Panc1 (cell line): ENCODE measurements around the gene TRMT61A. TPM values are rescaled to one million over a fixed set of nuclear protein-coding genes. Genes with fewer than 3 reads are reported as not detected.

ENCODE experiments used
- ATAC-seq: fragments of 200-7000 bp; cut with Tn5 transposase; 2 replicates; pipeline ENCODE4 v1.9.1; 2020; ENCODE audit warnings: mild to moderate bottlenecking, moderate library complexity
- BruUV-seq: library from RNA; stranded (reverse); fragments of 400-500 nt; replicated peaks from 2 replicates; lab custom pipeline; 2021; lab: Mats Ljungman, UMichigan
- CTCF ChIA-PET: fragments of 300-600 bp; sonication (Branson Sonifier 250); formaldehyde crosslinking; loops from one replicate; lab custom pipeline; 2022; ENCODE audit warnings: antibody characterized with exemption; lab: Charles Lee
- POLR2A ChIA-PET: fragments of 300-600 bp; sonication (Branson Sonifier 250); formaldehyde crosslinking; loops from one replicate; lab custom pipeline; 2022; ENCODE audit warnings: antibody characterized with exemption; lab: Charles Lee
- DNase-seq: peaks from one replicate; pipeline ENCODE4 v3.0.0-alpha.2; 2010; ENCODE audit warnings: low read depth, low spot score
- H3K27ac ChIP-seq: 2 replicates; pipeline ENCODE4 v1.5.1; 2011; ENCODE audit warnings: mild to moderate bottlenecking, low read length, inconsistent platforms
- H3K27me3 ChIP-seq: fragments of 200-500 bp; sonication (Bioruptor generic); 2 replicates; pipeline ENCODE4 v1.6.0; 2014; ENCODE audit warnings: low read length, inconsistent platforms; ENCODE audit not compliant: control insufficient read depth, insufficient read depth
- H3K36me3 ChIP-seq: fragments of 200-500 bp; sonication (Bioruptor generic); 2 replicates; pipeline ENCODE4 v1.5.1; 2014; ENCODE audit warnings: inconsistent platforms, mild to moderate bottlenecking, low read length, moderate library complexity; ENCODE audit not compliant: control insufficient read depth, insufficient read depth
- H3K4me1 ChIP-seq: 2 replicates; pipeline ENCODE4 v1.5.1; 2011; ENCODE audit warnings: inconsistent platforms, mild to moderate bottlenecking, low read length, moderate library complexity; ENCODE audit not compliant: control insufficient read depth, insufficient read depth
- H3K4me3 ChIP-seq, 2 experiments: 2 replicates each; pipeline ENCODE4 v1.5.1; 2011 to 2012; ENCODE audit warnings: low read depth in 2 of 2, low read length in 2 of 2, mild to moderate bottlenecking in 2 of 2, inconsistent platforms in 1 of 2, moderate library complexity in 1 of 2
- H3K9me3 ChIP-seq: fragments of 200-500 bp; sonication (Bioruptor generic); 2 replicates; pipeline ENCODE4 v1.5.1; 2014; ENCODE audit warnings: low read depth, mild to moderate bottlenecking, inconsistent platforms, low read length, moderate library complexity; ENCODE audit not compliant: control insufficient read depth, insufficient read depth
- CTCF ChIP-seq: fragments of 450-650 bp; IDR thresholded peaks from 2 replicates; pipeline ENCODE4 v1.5.1; 2017; ENCODE audit warnings: mild to moderate bottlenecking
- POLR2AphosphoS5 ChIP-seq: IDR thresholded peaks from 2 replicates; pipeline ENCODE4 v1.6.1; 2012; ENCODE audit warnings: mild to moderate bottlenecking, low read depth, low read length, moderate library complexity
- REST ChIP-seq, 2 experiments: IDR thresholded peaks; 2 replicates each; pipeline ENCODE4 v1.6.1; 2011 to 2012; ENCODE audit warnings: low read depth in 2 of 2, control low read depth in 1 of 2, low read length in 1 of 2, mild to moderate bottlenecking in 1 of 2, moderate library complexity in 1 of 2; ENCODE audit not compliant: insufficient read depth in 1 of 2
- SIN3A ChIP-seq: IDR thresholded peaks from 2 replicates; pipeline ENCODE4 v1.6.1; 2012; ENCODE audit warnings: low read depth, mild to moderate bottlenecking, low read length, moderate library complexity, borderline replicate concordance; ENCODE audit not compliant: insufficient read depth
- TCF7L2 ChIP-seq: IDR thresholded peaks from 2 replicates; pipeline ENCODE4 v1.6.1; 2011; ENCODE audit warnings: mild to moderate bottlenecking, low read depth, low read length, inconsistent platforms
- in situ Hi-C: cut with HindIII; loops from 2 replicates; pipeline ENCODE4 v1.10.0; 2016; ENCODE audit warnings: low sequenced_read_pairs, low pct_unique_long_range_greater_than_20kb
- intact Hi-C: fragments of 100-400 bp; cut with micrococcal nuclease; formaldehyde crosslinking; loops from one replicate; pipeline ENCODE4 v1.10.0; 2022; ENCODE audit not compliant: unreplicated experiment
- total RNA-seq: library from RNA; stranded (reverse); gene quantifications from one replicate; pipeline ENCODE4 v1.2.1, GENCODE V29; 2021; ENCODE audit not compliant: unreplicated experiment

Gene TRMT61A
- total RNA-seq, 1 experiment from 2014 or later = 22.9 TPM

- DNase-seq = no peak
- H3K9me3 ChIP-seq = no peaks in the 10 kb centered on the region
- H3K27ac ChIP-seq = no peak overlapping the region
- no peaks in the 10 kb centered on the region for H3K36me3 ChIP-seq
- ChIA-PET CTCF (no interaction called here), POLR2A (interaction anchor here (1.1 kb wide), 1 partner anchor 61 kb away, joined by 3 read pairs; no protein-coding TSS in a partner anchor)
- BruUV-seq = no TSS peak
- in situ Hi-C loops (no loop called here), intact Hi-C loops (no loop called here)
- TF ChIP-seq TCF7L2 = no peak
- no peak for TF ChIP-seq SIN3A
- TF ChIP-seq POLR2AphosphoS5 = no peak
- H3K27me3 ChIP-seq = no peaks in the 10 kb centered on the region
- H3K4me1 ChIP-seq = peaks cover 2% of the 10 kb centered on the region; the same call in 1 of the 2 replicates
- ATAC-seq = no peak
- no peak overlapping the region for H3K4me3 ChIP-seq
Measured at GRCh38 chr14:103568952-103569351, 40.0 kb downstream of the TRMT61A start.

GRCh38 chr14:103569408-103569807 lies 40.4 kb downstream of the TRMT61A start:
- BruUV-seq = no TSS peak

More at GRCh38 chr14:103569408-103569807, 40.4 kb downstream of the TRMT61A start:
- intact Hi-C loops = no loop called here
- Histone ChIP-seq H3K9me3 (no peaks in the 10 kb centered on the region), H3K27me3 (no peaks in the 10 kb centered on the region), H3K4me1 (peaks cover 2% of the 10 kb centered on the region; the same call in 1 of the 2 replicates), H3K36me3 (no peaks in the 10 kb centered on the region), H3K27ac (no peak overlapping the region), H3K4me3 (no peak overlapping the region)
- in situ Hi-C loops = no loop called here
- ChIA-PET POLR2A (interaction anchor here (1.1 kb wide), 1 partner anchor 61 kb away, joined by 3 read pairs; no protein-coding TSS in a partner anchor), CTCF (no interaction called here)
- ATAC-seq = no peak
- no peak for TF ChIP-seq CTCF
- no peak for TF ChIP-seq POLR2AphosphoS5
- no peak for TF ChIP-seq TCF7L2
- no peak for TF ChIP-seq REST (IDR thresholded peaks at IDR 0.05; ENCODE audit: insufficient read depth in 1 of 2, low read depth in 2 of 2, low read length in 1 of 2)
- TF ChIP-seq SIN3A = no peak
- no peak for DNase-seq
